ENCODE data around the gene TMPRSS6. TPM values are rescaled to one million over a fixed set of nuclear protein-coding genes. Genes with fewer than 3 reads are reported as not detected.

TMPRSS6 gene
- total RNA-seq, 1 experiment from 2014 or later = 0.39 TPM

GRCh38 chr22:37137903-37138665 lies 28.6 kb upstream of the TMPRSS6 start:
- Histone ChIP-seq H3K4me1 (ENCODE audit: control insufficient read depth in 1 of 2, insufficient read depth in 2 of 2, low read length in 2 of 2) (peaks cover 0 to 8% of the 10 kb centered on the region in 2 experiments; a peak in 2 of 4 replicates), H3K27me3 (ENCODE audit: insufficient read depth, low read length) (no peaks in the 10 kb centered on the region), H4K20me1 (ENCODE audit: insufficient read depth) (no peaks in the 10 kb centered on the region), H3K9me2 (ENCODE audit: insufficient read depth) (no peaks in the 10 kb centered on the region), H3K4me3 (replicated peaks in 1 of 2; ENCODE audit: low read depth in 1 of 2, low read length in 2 of 2) (no peak overlapping the region), H3K27ac (ENCODE audit: low read depth, low read length) (no peak overlapping the region), H2AFZ (ENCODE audit: low read depth, low read length, poor library complexity, severe bottlenecking) (no peak overlapping the region), H3K9ac (ENCODE audit: low read length) (no peak overlapping the region), H3K79me2 (ENCODE audit: insufficient read depth, low read length) (no peaks in the 10 kb centered on the region), H3K36me3 (ENCODE audit: control insufficient read depth in 1 of 2, insufficient read depth in 2 of 2, low read length in 2 of 2) (no peaks in the 10 kb centered on the region), H3K4me2 (ENCODE audit: low read length) (no peak overlapping the region), H3K9me3 (ENCODE audit: control insufficient read depth in 1 of 2, insufficient read depth in 1 of 2, low read depth in 1 of 2, low read length in 2 of 2) (no peaks in the 10 kb centered on the region)
- POLR2A ChIA-PET = no interaction called here
- BruUV-seq (replicated peaks) = no TSS peak
- CTCF ChIA-PET = no interaction called here
- ATAC-seq (no peak), DNase-seq (ENCODE audit: low read depth, low spot score) (no peak)
- RAD21 ChIA-PET (ENCODE audit: low non-redundant PET in 1 of 2, low total read pairs in 2 of 2, uncharacterized antibody in 2 of 2, unreplicated experiment in 2 of 2) = no interaction called here
- no peak for TF ChIP-seq EZH2phosphoT487 (IDR thresholded peaks at IDR 0.05; ENCODE audit: borderline replicate concordance)
- TF ChIP-seq POLR2A (IDR thresholded peaks at IDR 0.05; ENCODE audit: borderline replicate concordance, extremely low read depth, insufficient read depth, insufficient read length) = no peak
- no peak for TF ChIP-seq ZNF274 (IDR thresholded peaks at IDR 0.05; ENCODE audit: low read depth, low read length)
- no peak for TF ChIP-seq REST (IDR thresholded peaks at IDR 0.05; ENCODE audit: low read depth)
- no peak for TF ChIP-seq CBX3 (IDR thresholded peaks at IDR 0.05; ENCODE audit: low read depth)
- TF ChIP-seq YY1 (IDR thresholded peaks at IDR 0.05; ENCODE audit: extremely low read depth, insufficient replicate concordance, low read depth, low read length) = no peak
- TF ChIP-seq JUND (IDR thresholded peaks at IDR 0.05) = no peak
- TF ChIP-seq MAX (IDR thresholded peaks at IDR 0.05) = no peak
- no peak for TF ChIP-seq ATF3 (IDR thresholded peaks at IDR 0.05)
- intact Hi-C loops (cut with micrococcal nuclease) = loop anchor here (10.0 kb wide), 1 partner anchor 57 kb away; no protein-coding TSS in a partner anchor

Data from HCT116 (cell line).